GM19397 (cell line): ENCODE data around the gene CCBE1.
"Not testable (repeated sequence)": the region's sequence is repeated elsewhere in the genome, so short reads cannot be mapped to it uniquely, and the experiment has no call there.

Source experiments
- ATAC-seq: cut with Tn5 transposase; IDR thresholded peaks from one replicate; pipeline ENCODE4 v1.9.1; 2021; ENCODE audit warnings: mild to moderate bottlenecking, moderate library complexity; ENCODE audit not compliant: unreplicated experiment

Gene CCBE1

GRCh38 chr18:59697236-59697932 is at the start of gene CCBE1:
TSS of gene CCBE1 (minus strand) at chr18:59697423.
- ATAC-seq, result peak; percentile 58

GRCh38 chr18:59744271-59744721 is 47.1 kb upstream of the CCBE1 start:
- ATAC-seq, result no peak

GRCh38 chr18:59743566-59743965 is 46.3 kb upstream of the CCBE1 start:
- no peak for ATAC-seq

- ATAC-seq, result no peak
Observed at GRCh38 chr18:59742325-59743111, 45.3 kb upstream of the CCBE1 start.

DNA sequence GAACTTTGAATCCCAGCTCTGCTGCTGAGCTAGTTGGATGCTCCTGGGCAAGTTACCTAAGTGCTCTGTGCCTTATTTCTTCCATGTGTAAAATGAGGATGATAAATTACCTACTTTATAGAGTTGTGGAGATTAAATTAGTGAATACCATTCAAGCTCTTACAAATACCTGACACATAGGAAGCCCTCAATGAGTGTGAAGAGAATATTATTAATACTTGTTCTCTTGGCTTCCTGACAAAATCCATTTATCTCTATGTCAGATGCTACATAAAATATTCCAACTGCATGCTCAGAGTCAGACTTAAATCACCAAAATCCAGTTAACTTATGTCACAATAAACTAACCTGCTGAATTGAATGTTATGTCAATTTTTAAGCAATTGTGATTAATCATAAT is 42.9 kb upstream of the CCBE1 start:
- ATAC-seq, result no peak

DNA sequence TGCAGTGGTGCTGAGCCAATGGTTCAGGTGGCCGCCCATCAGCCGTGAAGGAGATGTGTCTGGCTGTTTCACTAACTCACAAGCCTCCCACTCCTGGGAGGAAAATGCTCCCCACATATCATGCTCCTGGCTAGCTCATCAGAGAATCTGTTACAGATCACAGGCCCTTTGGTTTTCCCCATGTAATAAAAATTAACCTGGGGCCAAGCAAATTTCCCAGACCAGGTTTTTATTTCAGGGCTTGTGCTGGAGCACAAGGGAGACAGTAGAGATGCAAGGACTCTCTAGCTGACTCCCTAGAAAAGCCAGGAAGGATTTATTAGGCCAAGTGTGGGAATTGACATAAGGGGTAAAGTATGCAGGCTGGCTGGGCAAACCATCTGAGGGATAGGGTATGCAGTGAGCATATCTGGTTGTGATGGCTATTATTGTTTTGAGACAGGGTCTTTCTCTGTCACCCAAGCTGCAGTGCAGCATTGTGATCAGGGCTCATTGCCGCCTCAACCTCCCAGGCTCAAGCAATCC is 40.6 kb upstream of the CCBE1 start:
- no peak for ATAC-seq

GRCh38 chr18:59737335-59737734 is 40.1 kb upstream of the CCBE1 start:
- not testable (repeated sequence) for ATAC-seq

DNA sequence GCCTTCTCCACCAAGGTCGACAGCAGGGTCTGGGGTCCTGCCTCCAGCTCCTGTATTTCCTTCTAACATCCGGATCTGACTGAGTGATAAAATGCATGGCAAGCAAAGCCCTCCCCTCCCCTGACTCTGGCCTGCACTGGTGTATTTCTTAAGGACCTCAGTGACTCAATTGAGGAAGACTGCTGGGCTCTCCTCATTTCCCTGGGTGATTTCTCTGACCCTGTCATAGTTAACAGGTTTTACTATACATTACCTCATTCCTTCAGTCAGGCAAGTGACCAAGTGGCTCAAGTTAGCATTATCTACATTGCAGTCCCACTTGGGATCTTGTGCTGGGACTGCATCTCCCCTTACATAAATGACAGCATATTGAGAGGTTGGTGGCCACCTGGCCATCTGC is 38.8 kb upstream of the CCBE1 start:
- ATAC-seq, result no peak

DNA sequence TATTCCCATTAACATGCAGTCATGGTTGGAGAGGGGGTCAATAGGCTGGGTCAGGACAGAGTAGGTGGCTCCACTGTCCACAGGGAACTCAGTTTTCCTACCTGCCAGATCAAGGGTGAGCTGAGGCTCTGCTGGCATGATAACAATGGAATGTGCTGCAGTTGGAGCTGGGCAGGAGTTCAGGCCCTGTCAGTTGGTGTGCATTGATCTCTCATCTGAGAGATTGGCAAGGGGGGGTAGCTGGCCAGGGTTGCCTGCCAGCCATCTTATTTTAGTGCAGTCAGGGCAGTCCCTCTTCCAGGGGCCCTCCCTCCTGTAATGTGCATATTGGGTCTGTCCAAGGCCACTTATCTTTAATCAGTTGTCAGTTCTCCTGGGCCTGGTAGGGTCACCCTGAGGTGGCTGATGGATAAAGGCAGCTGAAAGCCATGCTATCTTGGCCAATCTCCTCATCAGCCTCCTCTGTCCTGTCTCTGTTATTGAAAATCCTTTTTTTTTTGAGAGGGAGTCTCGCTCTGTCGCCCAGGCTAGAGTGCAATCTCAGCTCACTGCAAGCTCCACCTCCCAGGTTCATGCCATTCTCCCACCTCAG is 38.1 kb upstream of the CCBE1 start:
- ATAC-seq, result no peak

DNA sequence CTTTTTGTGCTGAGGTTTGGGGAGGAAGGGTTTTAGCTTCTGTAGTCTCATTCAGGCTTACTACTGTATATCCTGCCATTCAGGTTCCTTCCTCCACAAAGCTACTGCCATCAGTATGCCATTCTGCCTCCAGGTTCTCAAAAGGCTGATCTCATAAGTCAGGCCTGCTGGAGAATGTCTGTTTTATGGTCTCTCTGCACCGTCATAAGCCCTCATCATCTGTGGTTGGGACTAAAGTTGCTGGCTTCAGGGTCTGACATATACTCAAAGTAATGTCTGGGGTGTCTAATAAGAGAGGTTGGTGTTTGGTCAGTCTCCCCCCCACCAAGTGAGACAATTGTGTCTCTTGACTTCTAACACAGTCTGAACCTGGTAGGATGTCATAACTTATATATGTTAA is 36.2 kb upstream of the CCBE1 start:
- ATAC-seq, result no peak

GRCh38 chr18:59730896-59731295 is 33.7 kb upstream of the CCBE1 start:
- ATAC-seq, result no peak

GRCh38 chr18:59729781-59730180 is 32.6 kb upstream of the CCBE1 start:
- ATAC-seq, result no peak

DNA sequence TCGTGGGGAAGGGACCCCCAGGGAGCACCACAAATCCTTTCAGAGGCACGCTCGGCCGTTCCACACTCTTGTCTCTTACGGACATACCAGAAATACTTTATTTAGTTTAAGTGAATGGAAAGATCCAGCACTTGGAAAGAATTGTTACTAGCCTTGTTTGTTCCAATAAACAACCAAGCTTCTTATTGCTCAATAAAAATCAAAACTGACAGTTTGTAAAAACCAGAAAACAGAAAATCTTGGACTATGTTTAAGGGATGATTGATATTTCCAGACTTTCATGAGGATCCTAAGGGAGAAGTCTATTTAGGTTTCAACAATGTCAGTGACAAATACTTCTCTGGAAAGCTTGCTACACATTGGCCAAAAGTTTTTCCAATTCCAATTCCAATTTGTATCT is 31.6 kb upstream of the CCBE1 start:
- no peak for ATAC-seq

GRCh38 chr18:59725142-59725541 is 27.9 kb upstream of the CCBE1 start:
- ATAC-seq, result no peak

GRCh38 chr18:59724103-59724502 is 26.9 kb upstream of the CCBE1 start:
- ATAC-seq, result no peak

- ATAC-seq, result no peak
Observed at GRCh38 chr18:59721931-59722330, 24.7 kb upstream of the CCBE1 start.

DNA sequence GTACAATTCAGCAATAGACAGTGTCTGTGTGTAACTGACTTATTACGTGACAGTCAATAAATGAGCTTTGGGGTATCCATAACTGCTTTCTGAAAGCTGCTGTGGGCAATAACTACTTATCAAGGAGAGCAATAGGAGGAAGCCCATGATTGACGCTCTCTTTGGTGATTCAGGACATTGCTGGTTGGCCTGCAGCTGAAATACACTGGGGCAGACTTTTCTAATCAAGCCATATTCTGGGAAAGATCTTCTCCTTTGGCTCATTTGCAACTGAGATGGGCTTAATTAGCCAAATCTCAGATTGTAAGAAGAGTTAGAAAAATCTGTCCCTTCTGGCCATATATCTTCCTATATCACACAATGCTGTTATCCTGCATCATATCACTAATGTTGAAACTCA is 24.0 kb upstream of the CCBE1 start:
- ATAC-seq, result no peak

DNA sequence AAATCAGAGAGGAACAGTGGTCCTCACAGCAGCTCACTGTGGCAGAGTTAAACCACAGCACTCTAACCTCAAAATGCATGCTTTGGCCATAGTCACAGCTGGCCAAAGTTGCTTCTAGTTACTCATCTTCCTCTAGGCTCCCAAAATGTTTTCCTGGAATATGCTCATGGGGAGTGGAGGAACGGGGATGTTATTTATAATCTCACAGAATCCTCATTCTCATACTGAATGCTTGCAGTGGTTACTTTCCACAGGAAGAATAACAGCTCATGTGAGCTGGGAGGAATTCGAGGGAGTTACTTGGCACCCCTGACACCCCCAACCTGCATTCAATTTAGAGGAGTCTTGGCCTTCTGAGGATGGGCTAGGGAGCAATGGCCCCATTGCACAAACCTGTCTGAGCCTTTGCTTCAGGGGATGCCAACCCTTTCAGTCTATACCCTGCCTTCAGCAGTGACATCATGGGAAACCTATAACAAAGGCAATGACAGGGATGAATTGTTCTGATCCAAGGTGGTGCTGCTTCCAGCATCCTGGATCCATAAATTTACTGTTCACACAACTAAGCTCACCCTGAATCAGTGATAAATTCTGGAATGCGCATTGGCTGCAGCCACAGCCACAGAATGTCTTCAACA is 22.4 kb upstream of the CCBE1 start:
- no peak for ATAC-seq

DNA sequence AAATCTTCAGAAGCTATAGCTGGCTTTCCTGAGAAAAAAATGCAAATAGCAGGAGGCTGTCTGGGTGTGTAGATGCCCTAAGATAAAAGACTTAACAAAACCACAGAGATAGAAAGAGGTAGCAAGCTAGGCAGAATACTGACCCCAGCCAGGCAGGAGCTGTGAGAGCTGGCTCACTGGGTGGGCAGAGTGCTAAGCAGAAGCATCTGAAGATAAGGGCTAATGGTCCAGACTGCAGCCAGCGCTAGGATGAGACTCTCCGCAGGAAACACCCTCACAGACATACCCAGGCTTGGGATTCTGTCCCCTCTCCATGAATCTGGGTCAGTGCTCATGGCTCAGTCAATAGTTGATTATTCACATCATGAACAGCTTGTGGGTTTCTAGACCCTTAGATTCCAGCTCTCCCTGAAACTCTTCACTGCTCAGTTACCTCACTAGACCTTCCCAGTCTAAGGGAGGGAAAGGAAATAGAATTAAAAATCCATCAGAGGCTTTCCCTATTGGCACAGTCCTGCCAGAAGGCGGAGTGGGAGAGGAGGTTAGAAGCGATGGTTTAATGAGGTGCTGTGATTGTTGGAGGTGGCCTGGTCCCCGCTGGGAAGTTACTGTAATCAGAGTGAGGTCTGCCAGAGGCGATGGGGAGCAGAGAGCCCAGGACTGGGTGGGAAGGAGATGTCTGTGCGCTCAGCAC is 21.4 kb upstream of the CCBE1 start:
- no peak for ATAC-seq

DNA sequence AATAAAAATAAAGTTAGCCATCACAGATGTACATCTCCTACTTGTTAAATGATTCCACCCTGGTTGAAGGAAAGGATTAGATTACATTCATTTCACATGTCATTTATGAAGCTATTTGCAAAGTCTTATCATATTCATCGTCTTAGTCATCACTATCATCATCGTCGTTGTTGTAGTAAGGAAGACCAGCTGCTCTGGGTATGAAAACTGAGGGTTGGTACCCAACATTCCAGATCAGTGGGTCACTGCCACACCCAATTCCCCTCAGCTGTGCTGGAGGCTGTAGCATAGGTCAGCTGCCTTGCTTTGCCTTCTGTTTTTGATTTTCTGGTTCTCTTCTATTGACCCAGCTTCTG is 20.9 kb upstream of the CCBE1 start:
- no peak for ATAC-seq

GRCh38 chr18:59717291-59717690 is 20.1 kb upstream of the CCBE1 start:
- no peak for ATAC-seq
